Adipocyte (in vitro differentiated cells): ENCODE results near the gene SNAI3.

Experiments used
- DNase-seq: peaks from one replicate; pipeline ENCODE4 v3.0.0-alpha.2; 2015; ENCODE audit warnings: low read depth
- H3K27me3 ChIP-seq: replicated peaks from 2 replicates; pipeline ENCODE4 v1.7.0; 2013; ENCODE audit warnings: mild to moderate bottlenecking, low read length, moderate library complexity; ENCODE audit not compliant: control insufficient read depth, insufficient read depth
- H3K36me3 ChIP-seq: 2 replicates; pipeline ENCODE4 v1.7.0; 2013; ENCODE audit warnings: low read length, mild to moderate bottlenecking, moderate library complexity; ENCODE audit not compliant: control insufficient read depth, insufficient read depth, severe bottlenecking
- H3K4me1 ChIP-seq: 2 replicates; pipeline ENCODE4 v1.7.0; 2013; ENCODE audit warnings: mild to moderate bottlenecking, low read length, moderate library complexity; ENCODE audit not compliant: control insufficient read depth, insufficient read depth
- H3K4me3 ChIP-seq: 2 replicates; pipeline ENCODE4 v1.7.0; 2013; ENCODE audit warnings: mild to moderate bottlenecking, low read length, moderate library complexity
- H3K9ac ChIP-seq: 2 replicates; pipeline ENCODE4 v1.7.0; 2013; ENCODE audit warnings: mild to moderate bottlenecking, low read length, moderate library complexity
- H3K9me3 ChIP-seq: 2 replicates; pipeline ENCODE4 v1.7.0; 2013; ENCODE audit warnings: mild to moderate bottlenecking, low read length, moderate library complexity; ENCODE audit not compliant: control insufficient read depth

Gene SNAI3

DNA sequence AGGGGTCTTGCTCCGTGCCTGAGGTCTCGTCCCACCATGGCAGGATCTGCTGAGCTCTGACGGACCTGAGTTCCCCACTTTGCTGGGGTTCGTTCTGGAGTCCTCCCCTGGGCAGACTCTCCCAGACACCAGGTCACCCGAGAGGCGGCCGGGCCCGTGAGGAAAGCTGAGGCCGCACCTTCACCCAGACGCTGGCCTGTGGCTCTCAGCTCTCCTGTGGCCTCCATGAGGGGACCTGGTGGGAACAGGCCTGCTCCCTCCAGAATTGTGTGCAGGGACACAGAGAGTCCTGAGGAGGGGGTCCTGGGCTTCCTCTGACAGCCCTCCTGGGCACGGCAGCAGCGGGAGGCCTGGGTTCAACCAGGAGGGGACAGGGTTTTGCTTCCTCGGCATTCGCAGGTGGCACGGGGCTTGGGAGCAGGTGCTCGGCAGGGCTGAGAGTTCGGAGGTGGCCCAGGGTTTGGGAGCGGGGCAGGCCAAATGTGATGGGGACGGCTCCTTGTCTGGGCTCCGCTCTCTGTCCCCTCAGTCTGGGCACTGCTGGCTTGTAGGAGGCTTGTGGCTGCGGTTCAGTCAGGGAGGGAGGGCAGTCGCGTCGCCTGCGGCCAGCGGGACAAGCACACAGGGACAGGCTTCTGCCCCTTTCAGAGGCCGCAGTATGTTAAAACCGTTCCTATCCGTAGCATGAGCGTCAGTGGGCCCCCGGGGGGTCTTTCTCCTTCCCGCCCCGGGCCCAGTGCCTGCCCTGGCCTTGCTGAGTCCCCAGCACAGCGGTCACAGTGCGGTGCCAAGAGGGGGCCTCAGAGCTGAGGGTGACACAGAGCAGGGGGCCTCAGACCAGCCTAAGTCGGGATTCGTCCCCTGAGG, 8.1 kb upstream of the SNAI3 start:
- H3K27me3 ChIP-seq = peaks cover 11% of the 10 kb centered on the region
- no peak for DNase-seq
- H3K9me3 ChIP-seq = no peaks in the 10 kb centered on the region
- H3K9ac ChIP-seq = no peak overlapping the region
- H3K4me3 ChIP-seq = no peak overlapping the region
- H3K4me1 ChIP-seq = no peaks in the 10 kb centered on the region
- peaks cover 19% of the 10 kb centered on the region for H3K36me3 ChIP-seq

- no peaks in the 10 kb centered on the region for H3K9me3 ChIP-seq
These were observed 7.3 kb upstream of the SNAI3 start for GRCh38 chr16:88693420-88694177.

DNA sequence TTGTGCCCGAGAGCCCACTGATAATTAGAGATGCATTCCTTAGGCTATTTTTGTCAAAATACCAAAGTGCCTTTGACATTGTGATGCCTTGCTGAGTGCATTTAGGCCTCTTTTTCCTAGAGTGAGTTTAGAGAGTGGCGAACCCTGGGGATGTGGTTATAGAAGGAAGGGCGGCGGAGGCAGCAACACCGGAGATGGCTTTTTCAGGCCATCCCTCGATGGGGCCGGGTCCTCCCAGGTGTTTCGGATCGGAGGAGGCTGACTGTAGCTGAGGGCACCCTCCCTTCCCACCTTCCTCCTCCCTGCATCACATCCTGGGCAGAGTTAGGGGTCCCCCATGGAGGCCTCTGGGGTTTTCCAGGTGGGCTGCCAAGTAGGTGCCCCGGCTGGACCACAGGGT, 6.6 kb upstream of the SNAI3 start:
- no peaks in the 10 kb centered on the region for H3K4me1 ChIP-seq
- no peaks in the 10 kb centered on the region for H3K9me3 ChIP-seq
- H3K36me3 ChIP-seq = peaks cover 4% of the 10 kb centered on the region
- DNase-seq = no peak
- H3K4me3 ChIP-seq = no peak overlapping the region
- no peak overlapping the region for H3K9ac ChIP-seq
- H3K27me3 ChIP-seq = peaks cover 11% of the 10 kb centered on the region

More at GRCh38 chr16:88693420-88694177, 7.3 kb upstream of the SNAI3 start:
- Histone ChIP-seq H3K4me3 (no peak overlapping the region), H3K9ac (no peak overlapping the region), H3K36me3 (peaks cover 10% of the 10 kb centered on the region), H3K4me1 (no peaks in the 10 kb centered on the region), H3K27me3 (peaks cover 11% of the 10 kb centered on the region)
- no peak for DNase-seq

- Histone ChIP-seq H3K36me3 (no peaks in the 10 kb centered on the region), H3K4me3 (no peak overlapping the region), H3K4me1 (peaks cover 1% of the 10 kb centered on the region), H3K9me3 (no peaks in the 10 kb centered on the region), H3K27me3 (peaks cover 11% of the 10 kb centered on the region), H3K9ac (no peak overlapping the region)
- DNase-seq = no peak
These were observed 5.7 kb upstream of the SNAI3 start for GRCh38 chr16:88691924-88692560.

DNA sequence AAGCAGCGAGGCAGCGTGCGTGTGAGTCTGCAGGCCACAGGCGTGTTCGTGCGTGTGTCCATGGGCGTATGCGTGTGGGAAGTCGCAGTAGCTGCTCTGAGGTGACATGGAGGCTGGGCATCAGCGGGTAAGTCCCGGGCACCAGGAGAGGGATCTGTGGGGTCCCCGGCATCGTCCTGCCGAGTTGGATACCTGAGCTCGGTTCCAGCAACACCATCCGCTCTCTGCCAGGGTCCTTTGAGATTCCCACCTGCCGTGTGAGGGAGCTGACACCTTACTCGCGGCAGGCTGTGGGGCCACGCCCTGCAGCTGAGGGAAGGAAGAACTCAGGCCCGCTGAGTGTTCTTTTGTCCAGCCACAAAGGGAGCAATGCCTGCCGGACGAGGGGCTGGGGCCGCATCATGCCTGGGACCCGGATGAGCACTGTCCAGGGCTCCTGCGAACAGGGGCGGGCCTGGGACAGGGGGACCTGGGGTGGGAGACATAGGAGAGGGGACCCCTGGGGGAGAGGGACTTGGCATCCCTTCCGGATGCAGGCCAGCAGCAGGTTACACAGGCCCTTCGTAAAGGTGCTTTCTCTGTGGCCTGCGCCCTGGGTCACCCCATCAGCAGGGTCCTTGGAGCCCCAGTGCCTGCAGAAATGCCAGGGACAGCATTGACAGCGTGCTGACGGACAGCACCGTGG, 5.0 kb upstream of the SNAI3 start:
- DNase-seq = no peak
- no peak overlapping the region for H3K9ac ChIP-seq
- peaks cover 7% of the 10 kb centered on the region for H3K4me1 ChIP-seq
- H3K4me3 ChIP-seq = no peak overlapping the region
- H3K27me3 ChIP-seq = peaks cover 11% of the 10 kb centered on the region
- no peaks in the 10 kb centered on the region for H3K36me3 ChIP-seq
- H3K9me3 ChIP-seq = no peaks in the 10 kb centered on the region

DNA sequence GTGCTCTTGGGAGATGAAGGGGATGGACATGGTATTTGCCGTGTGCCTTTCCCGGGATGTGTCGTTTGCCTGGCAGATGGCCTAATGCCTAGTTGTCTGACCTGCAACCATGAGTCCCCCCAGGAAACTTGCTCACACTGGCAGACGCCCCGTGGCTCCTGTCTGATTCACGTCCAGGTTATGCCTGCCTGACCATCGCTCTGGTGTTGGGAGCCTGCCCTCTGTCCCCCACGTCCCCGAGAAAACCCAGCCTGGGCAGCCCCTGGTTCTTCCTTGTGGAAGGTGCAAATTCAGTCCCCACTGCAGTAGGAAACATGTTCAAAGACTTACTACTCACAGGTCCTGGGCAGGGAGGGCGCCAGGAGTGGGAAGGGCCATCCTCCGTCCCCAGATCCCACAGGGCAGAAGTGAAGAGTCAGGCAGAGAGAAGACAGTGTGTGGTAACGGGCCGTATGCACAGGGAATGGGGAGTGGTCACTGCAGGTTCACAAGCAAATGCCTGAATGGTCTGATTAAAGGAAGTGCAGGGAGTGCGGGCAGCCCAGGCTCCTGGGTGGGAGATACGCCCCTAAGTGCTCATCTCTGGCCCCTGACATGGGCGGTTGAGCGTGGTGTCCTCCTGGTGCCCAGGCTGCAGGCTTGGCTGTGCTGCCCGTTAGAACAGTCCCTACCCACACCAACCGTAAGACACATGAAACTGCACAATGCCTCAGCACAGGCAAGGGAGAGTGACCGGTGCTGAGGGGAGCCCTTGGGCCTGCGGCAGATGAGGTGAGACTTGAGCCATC, 4.2 kb upstream of the SNAI3 start:
- no peak overlapping the region for H3K4me3 ChIP-seq
- peaks cover 8% of the 10 kb centered on the region for H3K4me1 ChIP-seq
- H3K9ac ChIP-seq = no peak overlapping the region
- no peak for DNase-seq
- peaks cover 11% of the 10 kb centered on the region for H3K27me3 ChIP-seq
- no peaks in the 10 kb centered on the region for H3K36me3 ChIP-seq
- no peaks in the 10 kb centered on the region for H3K9me3 ChIP-seq

GRCh38 chr16:88688013-88688778, 1.9 kb upstream of the SNAI3 start:
- Histone ChIP-seq H3K27me3 (peaks cover 19% of the 10 kb centered on the region), H3K36me3 (no peaks in the 10 kb centered on the region), H3K9me3 (no peaks in the 10 kb centered on the region), H3K4me3 (no peak overlapping the region), H3K4me1 (peaks cover 19% of the 10 kb centered on the region), H3K9ac (no peak overlapping the region)
- DNase-seq = no peak

GRCh38 chr16:88687676-88688012, 1.3 kb upstream of the SNAI3 start:
- Histone ChIP-seq H3K27me3 (peaks cover 19% of the 10 kb centered on the region), H3K9ac (no peak overlapping the region)
- no peak for DNase-seq

GRCh38 chr16:88687254-88687576, 908 bp upstream of the SNAI3 start:
- H3K9me3 ChIP-seq = no peaks in the 10 kb centered on the region
- H3K9ac ChIP-seq = no peak overlapping the region
- H3K4me1 ChIP-seq = peaks cover 19% of the 10 kb centered on the region
- H3K27me3 ChIP-seq = peaks cover 19% of the 10 kb centered on the region
- no peak for DNase-seq
- no peaks in the 10 kb centered on the region for H3K36me3 ChIP-seq
- no peak overlapping the region for H3K4me3 ChIP-seq

More at GRCh38 chr16:88687676-88688012, 1.3 kb upstream of the SNAI3 start:
- no peaks in the 10 kb centered on the region for H3K9me3 ChIP-seq
- H3K4me1 ChIP-seq = peaks cover 19% of the 10 kb centered on the region
- no peak overlapping the region for H3K4me3 ChIP-seq
- no peaks in the 10 kb centered on the region for H3K36me3 ChIP-seq

DNA sequence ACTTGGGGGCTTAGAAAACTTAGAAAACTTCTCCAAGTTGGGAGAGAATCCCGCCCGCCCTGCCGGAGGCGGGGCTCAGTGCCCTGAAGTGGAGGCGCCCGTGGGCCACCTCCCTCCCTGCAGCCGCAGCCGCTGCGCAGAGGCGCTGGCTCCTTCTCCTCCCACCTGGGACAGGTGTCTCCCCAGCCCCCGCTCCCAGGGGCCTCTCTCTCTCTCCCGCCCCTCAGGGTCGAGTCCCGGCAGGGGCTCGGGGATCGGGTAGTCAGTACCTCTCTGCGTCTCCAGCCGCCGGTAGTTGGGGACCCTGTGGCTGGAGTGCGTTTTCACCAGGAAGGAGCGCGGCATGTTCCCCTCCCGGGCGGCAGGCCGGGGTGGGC, 257 bp downstream of the SNAI3 start:
- peak; percentile 15 for DNase-seq
- Histone ChIP-seq H3K4me3 (peak overlapping the region; percentile 56), H3K36me3 (no peaks in the 10 kb centered on the region)

More for the DNA sequence above, 257 bp downstream of the SNAI3 start:
- Histone ChIP-seq H3K27me3 (peaks cover 16% of the 10 kb centered on the region), H3K4me1 (peaks cover 19% of the 10 kb centered on the region), H3K9me3 (no peaks in the 10 kb centered on the region), H3K9ac (peak overlapping the region; percentile 10)
